HG03558 (cell line): ENCODE results near the gene ASGR2.

ENCODE experiments used
- ATAC-seq: cut with Tn5 transposase; IDR thresholded peaks from one replicate; pipeline ENCODE4 v1.9.1; 2021; ENCODE audit warnings: moderate number of reproducible peaks; ENCODE audit not compliant: unreplicated experiment; ENCODE audit errors: extremely low read depth

The ASGR2 gene

DNA sequence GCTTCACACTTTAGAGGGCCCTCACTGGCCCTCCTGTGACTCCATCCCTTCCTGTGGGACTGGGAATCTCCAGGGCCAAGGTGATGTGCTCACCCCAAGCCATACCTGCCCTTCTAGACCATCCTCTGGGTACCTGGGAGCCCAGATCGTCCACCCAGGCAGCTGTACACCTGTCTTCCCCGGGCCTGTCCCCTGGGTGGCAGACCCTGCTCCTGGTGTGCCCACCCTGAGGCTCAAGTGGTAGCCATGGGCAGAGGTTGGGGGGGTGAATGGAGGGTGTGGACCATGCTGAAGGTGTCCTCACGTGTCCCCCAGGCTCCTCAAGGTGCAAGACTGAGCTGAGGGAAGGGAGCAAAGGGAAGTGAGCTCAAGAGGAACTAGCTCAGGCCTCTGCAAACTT is 43.9 kb downstream of the ASGR2 start:
- ATAC-seq, result no peak

- ATAC-seq, result no peak
These were observed 46.4 kb downstream of the ASGR2 start for GRCh38 chr17:7068268-7068667.

- ATAC-seq, result no peak
These were observed 47.4 kb downstream of the ASGR2 start for GRCh38 chr17:7067198-7067597.

GRCh38 chr17:7064261-7064660 is 50.4 kb downstream of the ASGR2 start:
- ATAC-seq, result no peak

DNA sequence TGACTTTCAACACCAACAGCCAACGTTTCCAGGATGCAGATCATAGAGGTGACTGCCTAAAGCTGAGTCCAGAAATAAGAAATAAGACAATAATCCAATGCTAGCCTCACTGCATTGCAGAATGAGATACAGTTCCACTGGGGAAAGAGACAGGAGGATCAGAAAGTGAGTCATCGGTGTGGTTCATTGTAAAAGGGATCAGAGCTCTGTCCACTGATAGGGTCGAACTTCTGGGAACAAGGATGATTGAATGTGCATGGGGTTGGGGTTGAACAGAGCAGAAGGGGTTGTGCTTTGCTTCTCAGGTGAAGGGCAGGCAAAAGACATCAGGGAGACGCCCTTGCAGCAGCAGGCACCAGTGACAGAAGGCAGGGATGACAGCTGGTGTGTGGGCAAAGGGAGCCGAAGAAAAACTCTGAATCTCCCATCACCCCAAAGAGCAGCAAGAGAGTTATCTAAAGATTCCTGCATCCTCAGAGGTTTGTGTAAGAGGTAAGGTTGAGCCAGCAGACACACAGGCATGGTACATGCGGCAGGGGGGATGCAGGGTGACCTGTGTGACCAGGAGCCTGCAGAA is 51.0 kb downstream of the ASGR2 start:
- no peak for ATAC-seq

- no peak for ATAC-seq
These were observed 54.3 kb downstream of the ASGR2 start for GRCh38 chr17:7060165-7060891.

- ATAC-seq, result no peak
These were observed 55.7 kb downstream of the ASGR2 start for GRCh38 chr17:7058831-7059447.

DNA sequence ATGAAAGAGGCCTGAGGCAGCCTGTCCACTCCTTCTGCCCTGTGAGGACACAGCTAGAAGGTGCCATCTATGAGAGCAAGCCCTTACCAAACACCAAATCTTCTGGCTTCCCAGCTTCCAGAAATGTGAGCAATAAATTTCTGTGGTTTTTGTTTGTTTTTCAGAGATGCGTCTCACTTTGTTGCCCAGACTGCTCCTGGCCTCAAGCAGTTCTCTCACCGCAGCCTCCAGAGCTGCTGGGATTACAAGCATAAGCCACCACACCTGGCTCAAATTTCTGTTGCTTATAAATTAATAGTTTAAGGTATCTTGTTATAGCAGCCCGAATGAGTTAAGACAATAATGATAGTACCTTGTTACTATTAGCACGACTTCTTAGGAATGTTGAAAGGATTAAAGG is 58.2 kb downstream of the ASGR2 start:
- ATAC-seq, result no peak
